ENCODE data around the gene NR6A1.

- TF ChIP-seq EZH2 (IDR thresholded peaks at IDR 0.05) (no peak), POLR2AphosphoS5 (IDR thresholded peaks at IDR 0.05; ENCODE audit: borderline replicate concordance, low read depth, low read length) (no peak)
These were observed 292.8 kb downstream of the NR6A1 start for GRCh38 chr9:124478354-124478753.
